GM21367 (cell line): Measurements from ENCODE around the gene HOXD10.

Experiments used
- ATAC-seq: cut with Tn5 transposase; IDR thresholded peaks from one replicate; pipeline ENCODE4 v1.9.1; 2021; ENCODE audit not compliant: unreplicated experiment

Gene HOXD10

DNA sequence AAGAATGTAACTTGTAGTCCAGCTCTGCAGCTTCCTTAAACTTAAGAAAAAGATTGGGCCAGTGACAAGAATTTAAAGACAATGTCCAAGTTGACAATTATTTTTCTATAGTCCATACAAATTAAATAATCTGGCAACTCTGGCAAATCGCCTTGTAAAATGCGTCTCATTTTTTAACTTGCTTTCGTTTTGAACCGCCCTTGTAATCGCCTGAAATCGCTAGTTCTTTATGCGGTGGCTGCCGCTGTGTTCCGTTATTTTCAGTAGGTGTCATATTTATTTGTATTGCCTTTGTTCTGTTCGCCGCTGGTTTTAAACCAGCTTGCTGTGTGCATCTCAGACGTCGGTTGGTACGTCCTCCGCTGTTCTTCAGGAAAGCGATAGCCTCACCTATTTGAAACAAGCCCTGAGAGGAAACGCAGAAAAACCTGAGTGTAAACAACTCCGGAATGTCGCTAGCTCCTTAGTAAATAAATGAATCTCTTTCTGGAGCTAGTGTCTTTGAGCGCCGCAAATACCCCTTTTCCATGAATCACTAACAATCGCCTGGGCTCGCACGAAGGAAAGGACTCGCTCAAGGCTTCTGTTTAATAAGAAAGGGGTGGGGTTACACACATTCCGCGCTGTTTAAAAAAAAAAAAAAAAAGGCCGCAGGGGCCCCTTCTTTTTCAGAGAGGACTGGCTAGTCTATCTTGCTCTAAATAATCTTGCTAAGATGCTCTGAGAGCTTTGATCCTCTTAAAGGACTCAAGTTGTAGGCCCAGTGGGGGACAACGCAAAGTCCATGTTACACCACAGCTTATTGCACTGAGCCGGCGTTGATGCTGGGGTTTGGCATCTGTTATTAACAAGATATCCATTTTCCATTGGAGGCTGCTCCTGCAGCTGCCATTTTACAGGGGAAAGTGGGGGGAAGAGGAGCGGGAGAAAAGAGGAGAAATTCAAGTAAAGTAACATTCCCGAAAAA lies 15.9 kb downstream of the HOXD10 start:
- ATAC-seq: no peak

DNA sequence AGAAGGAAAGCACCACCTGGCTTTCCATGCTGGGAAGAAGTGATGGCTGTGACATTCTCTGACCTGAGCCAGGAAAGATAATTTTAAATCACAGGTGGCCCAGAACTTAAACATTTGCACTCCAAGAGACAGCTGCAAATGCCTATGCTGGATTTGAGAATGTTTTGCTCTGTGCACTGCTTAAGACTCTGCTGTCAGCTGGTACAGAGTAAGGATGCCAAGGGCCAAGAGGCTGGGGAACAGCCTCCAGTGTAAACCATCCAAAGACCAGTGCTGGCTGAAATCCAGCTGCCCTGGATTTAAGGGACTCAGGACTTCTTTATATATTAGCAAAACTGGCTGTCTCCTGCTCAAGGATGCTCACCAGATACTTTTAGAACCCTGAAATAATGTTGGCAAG lies 16.8 kb downstream of the HOXD10 start:
- no peak for ATAC-seq

DNA sequence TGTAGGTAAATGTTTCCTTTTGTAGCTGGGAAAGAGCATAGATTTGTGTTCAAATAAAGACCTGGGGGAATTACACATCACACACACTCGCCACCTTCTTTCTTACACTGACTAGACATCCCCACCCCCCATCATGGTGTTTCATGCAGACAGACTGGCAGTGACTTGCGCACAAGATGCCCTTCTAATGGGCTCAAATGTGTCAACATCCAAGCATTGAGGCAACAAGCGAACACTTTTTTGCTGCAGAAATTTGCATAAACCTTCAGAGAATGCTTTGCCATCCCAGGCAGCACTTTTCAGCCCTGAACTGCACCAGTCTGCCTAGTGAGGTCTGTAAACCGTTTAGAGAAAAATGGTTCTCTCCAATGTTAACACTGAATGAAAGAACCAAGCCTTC lies 17.5 kb downstream of the HOXD10 start:
- ATAC-seq: no peak

DNA sequence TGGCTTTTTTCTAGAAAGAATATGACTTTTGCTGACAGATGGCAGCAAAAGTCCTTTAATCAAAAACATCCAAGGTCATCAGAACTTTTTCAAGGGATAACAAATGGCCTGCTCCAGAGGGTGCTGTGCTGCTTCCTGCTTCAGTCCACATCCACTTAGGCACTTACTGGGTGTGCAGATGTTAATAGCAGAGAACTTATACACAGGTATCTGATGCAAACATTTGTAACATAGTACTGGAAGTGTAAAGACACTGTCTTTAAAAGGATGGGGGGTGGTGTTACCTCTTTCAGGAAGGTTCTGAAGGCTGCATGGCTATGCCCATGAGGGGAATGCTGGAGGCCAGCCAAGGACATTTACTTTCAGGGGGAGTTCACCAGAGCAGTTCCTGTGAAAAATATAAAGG lies 18.5 kb downstream of the HOXD10 start:
- no peak for ATAC-seq

DNA sequence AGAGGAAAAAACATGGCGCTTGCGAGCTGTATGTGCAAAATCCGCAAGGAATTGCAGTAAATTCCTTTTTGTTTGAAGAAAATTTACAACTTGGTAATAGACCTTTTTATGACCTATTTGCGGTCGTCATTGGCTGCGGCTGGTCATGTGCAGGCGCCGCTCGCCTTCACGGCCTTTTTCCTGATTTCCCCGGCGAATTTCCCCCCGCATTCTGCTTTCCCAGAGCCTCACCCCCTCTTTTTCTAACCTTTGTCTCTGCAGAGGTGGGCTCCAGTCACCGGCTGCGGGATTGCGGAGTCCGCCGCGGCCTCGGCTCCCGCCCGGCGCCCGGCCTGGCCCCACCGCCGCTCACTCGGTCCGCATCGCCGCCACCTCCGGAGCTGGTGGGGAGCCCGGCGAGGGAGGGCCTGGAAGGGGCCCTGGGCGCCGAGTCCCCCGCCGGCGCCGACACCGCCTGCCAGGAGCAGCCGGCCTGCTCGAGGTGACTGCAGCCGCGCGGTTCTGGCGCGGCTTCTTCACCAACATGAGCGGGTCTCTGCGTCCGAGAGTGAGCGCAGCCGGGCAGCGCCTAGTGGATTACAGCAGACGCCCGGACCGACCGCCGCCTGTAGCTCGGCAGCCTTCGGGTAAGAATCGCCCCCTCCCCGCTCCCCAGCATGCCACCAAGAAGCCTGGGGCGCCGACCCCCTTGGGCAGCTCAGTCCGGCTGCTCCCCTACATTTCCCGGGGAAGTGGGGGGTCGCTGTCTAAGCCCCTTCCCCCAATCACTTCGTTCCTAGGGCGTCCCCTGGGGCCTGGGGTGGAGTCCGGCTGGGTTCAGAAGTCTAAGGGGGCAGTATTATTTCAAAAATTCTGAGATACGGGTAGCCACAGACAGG lies 20.0 kb downstream of the HOXD10 start:
- no peak for ATAC-seq

DNA sequence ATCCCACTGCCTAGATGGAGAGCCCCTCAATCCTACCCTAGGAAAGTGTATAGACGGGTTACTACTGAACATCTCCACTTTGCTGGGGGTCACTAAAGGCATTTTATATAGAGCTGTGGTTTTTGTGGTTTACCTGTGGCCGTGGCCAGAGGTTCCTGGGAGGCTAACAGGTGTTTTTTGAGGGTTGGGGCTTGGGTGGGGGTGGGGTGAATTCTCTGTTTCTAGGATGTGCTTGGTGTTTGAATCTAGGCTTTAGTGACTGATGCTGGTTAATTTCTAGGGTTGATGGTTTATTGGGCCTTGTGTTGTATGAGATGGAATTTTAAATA lies 20.6 kb downstream of the HOXD10 start:
- no peak for ATAC-seq

DNA sequence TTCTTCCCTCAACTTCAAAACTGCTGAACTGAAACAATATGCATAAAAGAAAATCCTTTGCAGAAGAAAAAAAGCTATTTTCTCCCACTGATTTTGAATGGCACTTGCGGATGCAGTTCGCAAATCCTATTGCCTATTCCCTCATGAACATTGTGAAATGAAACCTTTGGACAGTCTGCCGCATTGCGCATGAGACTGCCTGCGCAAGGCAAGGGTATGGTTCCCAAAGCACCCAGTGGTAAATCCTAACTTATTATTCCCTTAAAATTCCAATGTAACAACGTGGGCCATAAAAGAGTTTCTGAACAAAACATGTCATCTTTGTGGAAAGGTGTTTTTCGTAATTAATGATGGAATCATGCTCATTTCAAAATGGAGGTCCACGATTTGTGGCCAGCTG lies 21.3 kb downstream of the HOXD10 start:
- ATAC-seq: no peak

DNA sequence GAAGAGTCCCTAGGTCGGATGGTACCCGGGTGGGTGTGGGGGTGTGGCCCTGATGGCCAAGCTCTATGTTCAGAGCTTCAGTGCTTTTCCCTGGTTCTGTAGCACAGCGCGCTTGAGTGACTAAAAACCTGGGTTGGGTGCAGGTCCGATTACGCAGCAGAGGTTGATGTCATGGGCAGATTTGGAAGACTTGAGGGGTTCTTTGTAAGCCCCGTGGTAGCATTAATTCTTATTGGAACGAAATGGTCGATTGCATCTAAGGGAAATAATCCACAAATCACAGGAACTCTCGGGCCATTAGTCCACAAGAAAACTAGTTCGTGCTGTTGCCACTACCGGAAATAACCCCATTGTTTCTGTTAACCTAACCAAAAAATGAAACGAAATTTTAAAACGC lies 21.9 kb downstream of the HOXD10 start:
- no peak for ATAC-seq

DNA sequence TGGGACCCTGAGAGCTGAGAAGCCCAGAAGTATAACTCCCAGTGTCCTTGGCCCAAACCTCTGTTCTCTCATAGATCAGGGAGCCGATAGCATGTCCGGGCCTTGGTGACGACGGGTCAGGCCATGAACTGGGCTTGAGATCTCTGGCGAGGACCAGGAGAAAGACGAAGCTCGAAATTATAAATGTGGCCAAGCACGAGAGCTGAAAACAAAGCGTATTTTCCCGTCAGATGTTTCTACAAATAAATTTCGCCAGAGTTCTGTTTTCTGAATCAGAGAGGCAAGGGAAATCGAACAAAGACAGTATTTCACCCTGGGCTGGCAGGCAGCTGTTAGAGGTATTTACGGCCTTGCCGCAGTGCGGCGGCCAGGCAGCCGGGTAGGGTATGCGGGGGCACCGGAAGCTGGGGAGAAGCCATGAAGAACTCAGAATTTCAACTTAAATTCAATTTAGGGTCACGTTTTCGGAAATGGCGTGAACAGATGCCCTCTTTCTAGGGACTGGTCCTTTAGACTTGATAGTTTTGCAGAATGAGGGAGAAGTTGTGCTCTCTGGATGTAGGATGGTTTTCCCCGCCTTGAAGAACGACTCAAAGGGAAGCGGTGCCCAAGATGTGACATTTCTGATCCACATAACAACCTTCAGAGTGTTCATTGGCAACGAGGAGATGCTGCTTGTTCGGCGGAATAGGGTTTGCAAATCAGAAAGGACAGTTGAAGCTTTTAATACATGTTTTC lies 22.5 kb downstream of the HOXD10 start:
- no peak for ATAC-seq

- ATAC-seq: no peak
These were observed 23.3 kb downstream of the HOXD10 start for GRCh38 chr2:176139661-176140512.

GRCh38 chr2:176140513-176141317 lies 24.1 kb downstream of the HOXD10 start:
- ATAC-seq: peak; percentile 93

- no peak for ATAC-seq
These were observed 25.7 kb downstream of the HOXD10 start for GRCh38 chr2:176142281-176142680.

GRCh38 chr2:176145085-176145969 lies 28.7 kb downstream of the HOXD10 start:
- ATAC-seq: no peak

- no peak for ATAC-seq
These were observed 29.5 kb downstream of the HOXD10 start for GRCh38 chr2:176146101-176146500.

DNA sequence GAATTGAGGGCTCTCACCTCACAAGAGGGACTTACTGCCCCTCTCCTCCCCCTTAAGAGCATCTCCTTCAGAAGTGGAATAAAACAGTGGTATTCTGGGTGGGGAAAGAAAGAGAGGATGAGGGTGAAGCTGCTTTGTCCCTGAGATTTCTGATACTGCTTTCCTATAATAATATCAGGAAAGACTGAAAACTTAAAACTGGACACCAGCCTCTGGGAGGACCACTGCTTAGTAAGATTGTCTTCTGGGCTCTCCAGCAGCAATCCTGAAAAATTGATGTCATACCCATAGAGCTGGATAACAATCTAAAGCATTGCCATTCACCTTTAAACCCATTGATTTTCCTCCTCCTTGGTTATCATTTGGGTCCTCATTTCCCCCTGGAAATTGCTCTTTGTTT lies 30.1 kb downstream of the HOXD10 start:
- ATAC-seq: no peak

DNA sequence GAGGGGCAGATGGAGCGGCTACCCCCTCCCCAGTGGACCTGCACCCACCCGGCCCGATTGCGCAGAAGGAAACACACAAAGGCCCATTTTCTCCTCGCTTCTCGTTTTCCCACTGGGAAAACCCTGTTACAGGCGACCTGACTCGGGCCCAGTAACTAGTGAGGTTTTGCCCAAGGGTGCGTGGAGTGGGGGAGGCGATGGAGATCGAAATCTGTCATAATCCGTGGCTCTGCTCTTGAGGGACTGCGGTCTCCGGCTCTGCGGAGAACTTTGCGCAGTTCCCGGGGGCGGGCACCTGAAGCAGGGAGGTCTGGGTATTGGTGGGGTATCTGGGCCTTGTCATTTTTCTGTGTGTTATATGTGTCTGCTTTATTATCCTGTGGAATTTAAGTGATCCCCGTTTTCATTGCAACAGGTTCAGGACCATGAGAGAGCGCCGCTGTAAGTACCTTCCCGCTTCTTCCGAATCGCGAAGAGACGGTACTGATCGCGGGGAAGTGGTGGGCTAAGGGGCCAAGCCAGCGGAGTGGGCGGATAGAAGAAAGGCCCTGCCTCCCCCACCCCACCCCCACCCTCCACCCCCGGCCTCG lies 30.7 kb downstream of the HOXD10 start:
- ATAC-seq: no peak

DNA sequence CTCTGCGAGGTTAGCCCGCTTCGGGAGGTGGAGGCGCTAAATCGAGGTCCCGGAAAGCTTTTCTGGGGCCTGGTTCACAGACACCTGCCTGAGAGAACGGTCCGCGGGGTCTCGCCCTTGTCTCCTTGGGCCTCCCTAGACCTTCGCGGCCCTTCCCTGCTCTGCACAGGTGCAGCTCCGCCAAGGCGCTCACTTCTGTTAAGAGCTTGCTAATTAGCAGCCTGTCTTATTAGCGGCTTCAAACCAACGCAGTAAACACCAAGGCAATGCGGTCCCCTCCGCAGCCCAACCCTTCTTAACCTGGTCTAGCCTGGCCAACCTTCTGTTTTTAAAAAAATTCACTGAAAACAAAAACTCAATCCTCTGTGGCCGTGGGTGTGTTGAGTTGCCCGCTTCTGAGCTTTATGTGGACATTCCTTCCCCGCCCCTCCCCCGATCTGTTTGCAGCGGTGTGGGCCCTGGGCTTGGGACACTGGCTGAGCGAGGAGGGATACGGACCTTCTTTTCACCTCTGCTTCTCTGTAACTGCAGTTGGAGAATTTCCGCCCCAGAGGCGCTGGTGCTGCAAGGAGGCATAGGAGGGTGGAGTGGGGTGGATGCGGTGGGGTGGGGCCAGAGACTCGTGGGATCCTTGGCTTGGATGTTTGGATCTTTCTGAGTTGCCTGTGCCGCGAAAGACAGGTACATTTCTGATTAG lies 31.4 kb downstream of the HOXD10 start:
- no peak for ATAC-seq
